Measurements from ENCODE around the gene IGFALS. TPM values are rescaled to one million over a fixed set of nuclear protein-coding genes. Genes with fewer than 3 reads are reported as not detected.

The IGFALS gene
- total RNA-seq, 3 donors from 2014 or later (not counting 1 experiment from before 2014, with no cell fraction given), result 0.47 to 1.1 (median 0.70) TPM

DNA sequence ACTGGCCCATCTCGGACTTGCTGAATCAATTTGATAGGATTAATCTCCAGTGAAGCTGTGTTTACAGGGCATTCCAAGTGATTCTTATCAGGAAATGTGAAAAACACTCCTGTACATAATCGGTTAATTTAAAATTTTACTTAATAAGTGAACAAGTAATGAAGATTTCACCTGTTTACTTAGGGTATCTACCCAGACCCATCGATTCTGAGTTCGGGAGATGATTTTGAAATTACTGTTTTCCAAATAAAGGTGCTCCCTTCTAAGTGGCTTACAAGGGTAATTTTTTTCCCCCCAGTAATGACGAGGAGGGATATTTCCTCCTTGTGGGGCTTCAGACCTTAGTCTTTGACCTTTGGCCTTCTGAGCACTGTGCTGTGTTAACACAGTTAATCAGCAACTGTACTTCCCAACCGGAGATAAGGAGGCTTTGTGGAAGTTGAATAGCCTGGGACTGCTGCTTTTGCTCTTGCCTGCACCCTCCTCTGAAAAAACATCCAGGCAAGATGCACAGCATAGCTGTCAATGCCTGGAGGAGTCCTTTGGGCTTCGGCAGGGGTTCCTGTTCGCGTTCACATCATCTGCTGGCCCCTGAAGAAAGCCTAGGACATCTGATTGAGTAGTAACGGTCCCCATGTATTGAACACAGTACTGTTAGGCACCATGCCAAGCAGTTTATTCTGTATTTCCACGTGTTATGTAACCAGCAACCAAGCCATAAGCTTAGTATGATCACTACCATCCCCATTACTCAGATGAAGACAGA is 35.3 kb upstream of the IGFALS start:
- DNase-seq, result no peak
- Mint-ChIP-seq H3K27ac (no peak overlapping the region), H3K27me3 (ENCODE audit: low read depth in 2 of 2) (no peaks in the 10 kb centered on the region), H3K36me3 (no peaks in the 10 kb centered on the region), H3K9me3 (no peaks in the 10 kb centered on the region), H3K4me1 (peaks cover 9 to 21% of the 10 kb centered on the region in 2 donors), H3K4me3 (peak overlapping the region; percentile 65)
- Histone ChIP-seq H3K4me3 (ENCODE audit: low read length) (no peak overlapping the region), H3K27me3 (ENCODE audit: control insufficient read depth, insufficient read depth, low read length) (no peaks in the 10 kb centered on the region), H3K4me1 (ENCODE audit: control insufficient read depth, insufficient read depth, low read length) (peaks cover 23% of the 10 kb centered on the region), H3K36me3 (ENCODE audit: control insufficient read depth, insufficient read depth, low read length) (peaks cover 2% of the 10 kb centered on the region), H3K27ac (ENCODE audit: low read length) (no peak overlapping the region), H3K9me3 (ENCODE audit: control insufficient read depth, insufficient read depth, low read length) (no peaks in the 10 kb centered on the region)
- intact Hi-C loops (cut with micrococcal nuclease), result no loop called here
- 86% methylated on average over 10 of the region's 11 CpGs for WGBS (ENCODE audit: insufficient coverage)
- TF ChIP-seq, protein P1, sequence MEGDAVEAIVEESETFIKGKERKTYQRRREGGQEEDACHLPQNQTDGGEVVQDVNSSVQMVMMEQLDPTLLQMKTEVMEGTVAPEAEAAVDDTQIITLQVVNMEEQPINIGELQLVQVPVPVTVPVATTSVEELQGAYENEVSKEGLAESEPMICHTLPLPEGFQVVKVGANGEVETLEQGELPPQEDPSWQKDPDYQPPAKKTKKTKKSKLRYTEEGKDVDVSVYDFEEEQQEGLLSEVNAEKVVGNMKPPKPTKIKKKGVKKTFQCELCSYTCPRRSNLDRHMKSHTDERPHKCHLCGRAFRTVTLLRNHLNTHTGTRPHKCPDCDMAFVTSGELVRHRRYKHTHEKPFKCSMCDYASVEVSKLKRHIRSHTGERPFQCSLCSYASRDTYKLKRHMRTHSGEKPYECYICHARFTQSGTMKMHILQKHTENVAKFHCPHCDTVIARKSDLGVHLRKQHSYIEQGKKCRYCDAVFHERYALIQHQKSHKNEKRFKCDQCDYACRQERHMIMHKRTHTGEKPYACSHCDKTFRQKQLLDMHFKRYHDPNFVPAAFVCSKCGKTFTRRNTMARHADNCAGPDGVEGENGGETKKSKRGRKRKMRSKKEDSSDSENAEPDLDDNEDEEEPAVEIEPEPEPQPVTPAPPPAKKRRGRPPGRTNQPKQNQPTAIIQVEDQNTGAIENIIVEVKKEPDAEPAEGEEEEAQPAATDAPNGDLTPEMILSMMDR (IDR thresholded peaks at IDR 0.05), result no peak
- ATAC-seq, result no peak

- Mint-ChIP-seq H3K27me3 (ENCODE audit: low read depth in 2 of 2) (no peaks in the 10 kb centered on the region), H3K27ac (peak within 1 kb of the TSS; percentile 85 to 89), H3K4me1 (peaks cover 9 to 23% of the 10 kb centered on the region in 2 donors), H3K4me3 (peak within 1 kb of the TSS; percentile 89), H3K9me3 (no peaks in the 10 kb centered on the region), H3K36me3 (no peaks in the 10 kb centered on the region)
- TF ChIP-seq, protein P1 (IDR thresholded peaks at IDR 0.05), result no peak
- Histone ChIP-seq H3K27ac (ENCODE audit: low read length) (peak within 1 kb of the TSS; percentile 60), H3K4me3 (ENCODE audit: low read length) (peak within 1 kb of the TSS; percentile 98), H3K4me1 (ENCODE audit: control insufficient read depth, insufficient read depth, low read length) (peaks cover 23% of the 10 kb centered on the region), H3K27me3 (ENCODE audit: control insufficient read depth, insufficient read depth, low read length) (no peaks in the 10 kb centered on the region), H3K9me3 (ENCODE audit: control insufficient read depth, insufficient read depth, low read length) (no peaks in the 10 kb centered on the region), H3K36me3 (ENCODE audit: control insufficient read depth, insufficient read depth, low read length) (peaks cover 10% of the 10 kb centered on the region)
- peak; percentile 79 to 92 (median 84) for ATAC-seq
- intact Hi-C loops (cut with micrococcal nuclease), result loop anchor here (2.0 kb wide), 1 partner anchor 44 kb away; the partner anchor contains the start of genes NUBP2 and SPSB3
- WGBS (ENCODE audit: insufficient coverage), result under 1% methylated on average over 104 of the region's 104 CpGs
- DNase-seq, result peak; percentile 95 to 96
Measured at GRCh38 chr16:1826691-1827573, 33.4 kb upstream of the IGFALS start, which contains the start of the genes FAHD1 and HAGH. FAHD1 (plus strand) TSS chr16:1827206; CDS start chr16:1827239, 33 bp downstream. HAGH (minus strand) TSS chr16:1826825; CDS start chr16:1826787, 38 bp downstream.

DNA sequence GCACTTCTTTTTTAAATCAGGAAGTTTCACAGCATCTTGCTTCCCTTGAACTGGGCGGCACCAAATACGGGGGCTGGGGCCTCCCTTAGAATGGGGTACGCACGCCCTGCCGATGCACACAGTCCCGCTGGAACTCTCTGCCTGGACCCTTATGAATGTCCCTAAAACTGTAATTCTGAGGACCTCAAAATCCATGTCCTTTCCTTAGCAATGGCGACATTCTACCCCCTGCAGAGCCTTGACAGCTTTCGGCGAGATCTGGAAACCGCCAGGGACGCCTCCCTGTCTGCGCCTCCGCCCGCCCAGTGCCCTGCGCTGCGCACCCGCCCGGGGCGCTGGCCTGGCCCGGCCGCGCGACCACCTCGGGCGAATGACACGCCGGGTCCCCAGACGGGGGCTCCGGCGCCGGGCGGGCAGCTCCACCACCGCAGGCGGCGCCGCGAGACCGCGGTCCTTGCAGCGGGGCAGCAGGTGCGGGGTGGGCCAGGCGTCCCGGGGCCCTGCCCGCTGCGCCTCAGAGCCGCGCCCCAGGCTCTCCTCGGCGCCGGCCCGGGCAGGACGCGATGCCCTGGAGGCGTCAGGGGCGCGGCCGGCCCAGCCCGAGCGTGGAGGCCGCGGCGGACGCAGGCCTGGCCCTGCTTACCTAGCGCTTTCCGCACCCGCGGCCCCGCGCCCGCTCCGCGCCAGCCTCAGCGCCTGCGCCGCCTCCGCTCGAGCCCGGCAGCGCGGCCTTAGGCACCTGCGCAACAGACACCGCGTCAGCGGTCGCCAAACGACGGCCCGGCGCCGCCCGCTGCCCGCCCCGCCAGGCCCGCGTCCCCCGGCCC is 32.6 kb upstream of the IGFALS start:
- WGBS (ENCODE audit: insufficient coverage), result under 1% methylated on average over 96 of the region's 96 CpGs
- Mint-ChIP-seq H3K27ac (peak overlapping the region; percentile 85 to 89), H3K27me3 (ENCODE audit: low read depth in 2 of 2) (no peaks in the 10 kb centered on the region)

More for the DNA sequence above, 32.6 kb upstream of the IGFALS start:
- no peaks in the 10 kb centered on the region for H3K36me3 Mint-ChIP-seq
- Histone ChIP-seq H3K27me3 (ENCODE audit: control insufficient read depth, insufficient read depth, low read length) (no peaks in the 10 kb centered on the region), H3K27ac (ENCODE audit: low read length) (peak overlapping the region; percentile 59), H3K4me1 (ENCODE audit: control insufficient read depth, insufficient read depth, low read length) (peaks cover 23% of the 10 kb centered on the region), H3K36me3 (ENCODE audit: control insufficient read depth, insufficient read depth, low read length) (peaks cover 13% of the 10 kb centered on the region), H3K9me3 (ENCODE audit: control insufficient read depth, insufficient read depth, low read length) (no peaks in the 10 kb centered on the region), H3K4me3 (ENCODE audit: low read length) (peak overlapping the region; percentile 24)
- intact Hi-C loops (cut with micrococcal nuclease), result loop anchor here (2.0 kb wide), 1 partner anchor 43 kb away; the partner anchor contains the start of genes NUBP2 and SPSB3
- H3K4me1 Mint-ChIP-seq, result peaks cover 9 to 23% of the 10 kb centered on the region in 2 donors
- no peaks in the 10 kb centered on the region for H3K9me3 Mint-ChIP-seq
- TF ChIP-seq, protein P1 (IDR thresholded peaks at IDR 0.05), result no peak
- ATAC-seq (peak; percentile 75 to 84 (median 75)), DNase-seq (peak in 1 of 2 donors; percentile 90)
- peak overlapping the region; percentile 67 for H3K4me3 Mint-ChIP-seq
